ENCODE measurements around the gene ABT1. TPM values are rescaled to one million over a fixed set of nuclear protein-coding genes. Genes with fewer than 3 reads are reported as not detected.
A peak's percentile ranks its signal among the peaks of the same experiment; 100 is the strongest.

ABT1 gene
- total RNA-seq, 2 donors from 2014 or later = 19.7 to 22.6 TPM

DNA sequence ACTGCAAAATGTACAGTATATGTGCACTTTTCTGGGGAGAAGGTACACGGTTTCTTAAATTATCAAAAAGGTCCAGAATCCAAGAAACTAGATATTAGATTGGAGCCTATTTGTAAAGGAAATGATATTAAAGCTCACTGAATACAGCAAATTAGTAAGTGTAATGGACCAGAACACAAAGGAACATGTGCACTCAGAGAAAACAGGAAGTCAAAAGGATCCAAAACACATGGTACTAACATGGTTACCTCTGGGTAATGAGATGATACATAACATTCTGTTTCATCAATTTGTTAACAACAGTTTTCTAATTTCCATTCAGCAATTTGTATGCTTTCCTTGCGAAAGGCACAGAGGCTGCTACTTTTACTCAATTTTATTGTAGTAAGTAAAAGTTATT, 44.1 kb downstream of the ABT1 start:
- H3K36me3 ChIP-seq (ENCODE audit: control insufficient read depth, insufficient read depth, low read length) = peaks cover 69% of the 10 kb centered on the region
- Mint-ChIP-seq H3K4me1 (no peaks in the 10 kb centered on the region), H3K27me3 (ENCODE audit: insufficient read depth) (no peaks in the 10 kb centered on the region), H3K4me3 (no peak overlapping the region), H3K9me3 (peaks cover 19% of the 10 kb centered on the region), H3K36me3 (ENCODE audit: low read depth) (peaks cover 57% of the 10 kb centered on the region), H3K27ac (no peak overlapping the region)
- H3K9ac ChIP-seq (ENCODE audit: extremely low read depth, low read length, poor library complexity, severe bottlenecking) = no peak overlapping the region
- TF ChIP-seq, protein P1, sequence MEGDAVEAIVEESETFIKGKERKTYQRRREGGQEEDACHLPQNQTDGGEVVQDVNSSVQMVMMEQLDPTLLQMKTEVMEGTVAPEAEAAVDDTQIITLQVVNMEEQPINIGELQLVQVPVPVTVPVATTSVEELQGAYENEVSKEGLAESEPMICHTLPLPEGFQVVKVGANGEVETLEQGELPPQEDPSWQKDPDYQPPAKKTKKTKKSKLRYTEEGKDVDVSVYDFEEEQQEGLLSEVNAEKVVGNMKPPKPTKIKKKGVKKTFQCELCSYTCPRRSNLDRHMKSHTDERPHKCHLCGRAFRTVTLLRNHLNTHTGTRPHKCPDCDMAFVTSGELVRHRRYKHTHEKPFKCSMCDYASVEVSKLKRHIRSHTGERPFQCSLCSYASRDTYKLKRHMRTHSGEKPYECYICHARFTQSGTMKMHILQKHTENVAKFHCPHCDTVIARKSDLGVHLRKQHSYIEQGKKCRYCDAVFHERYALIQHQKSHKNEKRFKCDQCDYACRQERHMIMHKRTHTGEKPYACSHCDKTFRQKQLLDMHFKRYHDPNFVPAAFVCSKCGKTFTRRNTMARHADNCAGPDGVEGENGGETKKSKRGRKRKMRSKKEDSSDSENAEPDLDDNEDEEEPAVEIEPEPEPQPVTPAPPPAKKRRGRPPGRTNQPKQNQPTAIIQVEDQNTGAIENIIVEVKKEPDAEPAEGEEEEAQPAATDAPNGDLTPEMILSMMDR (conservative IDR thresholded peaks at IDR 0.05) = no peak
- H3K9me3 ChIP-seq (ENCODE audit: control insufficient read depth, low read length) = peaks cover 67% of the 10 kb centered on the region
- no peaks in the 10 kb centered on the region for H3K4me1 ChIP-seq (ENCODE audit: control insufficient read depth, insufficient read depth, low read length)
- DNase-seq = no peak
- WGBS, 2 experiments (ENCODE audit: insufficient coverage in 1 of 2, insufficient read length in 1 of 2) = 96 to 100% methylated on average over 1 of the region's 2 CpGs
- H3K27ac ChIP-seq (ENCODE audit: low read depth, low read length) = no peak overlapping the region
- no peaks in the 10 kb centered on the region for H3K27me3 ChIP-seq (ENCODE audit: control insufficient read depth, insufficient read depth, low read length, poor library complexity, severe bottlenecking)
- peak overlapping the region; percentile 60 for H3K4me3 ChIP-seq (ENCODE audit: low read length)

DNA sequence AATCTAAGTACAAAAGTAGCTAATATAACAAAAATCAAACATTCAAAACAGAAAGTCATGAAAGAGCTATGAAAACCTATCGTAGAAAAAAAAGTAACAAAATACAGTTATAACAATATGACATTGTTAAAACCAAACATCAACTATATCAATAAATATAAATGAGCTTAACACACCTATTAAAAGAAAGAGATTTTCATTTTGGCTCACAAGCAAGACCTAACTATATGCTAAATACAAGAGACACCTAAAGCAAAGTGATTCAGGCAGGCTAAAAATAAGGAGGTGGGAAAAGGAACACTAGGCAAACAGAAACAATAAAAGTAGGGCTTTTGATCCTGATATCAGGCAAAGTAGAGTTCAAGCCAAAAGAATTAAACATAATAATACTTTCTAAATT, 49.3 kb downstream of the ABT1 start:
- Mint-ChIP-seq H3K4me3 (no peak overlapping the region), H3K9me3 (peaks cover 10% of the 10 kb centered on the region), H3K36me3 (ENCODE audit: low read depth) (peaks cover 56% of the 10 kb centered on the region), H3K27ac (no peak overlapping the region), H3K4me1 (no peaks in the 10 kb centered on the region), H3K27me3 (ENCODE audit: insufficient read depth) (no peaks in the 10 kb centered on the region)
- no peak overlapping the region for H3K4me3 ChIP-seq (ENCODE audit: low read length)
- no peaks in the 10 kb centered on the region for H3K4me1 ChIP-seq (ENCODE audit: control insufficient read depth, insufficient read depth, low read length)
- WGBS, 2 experiments (ENCODE audit: insufficient coverage in 1 of 2, insufficient read length in 1 of 2) = 100% methylated on average over 1 of the region's 1 CpG; no CpG with 5 or more reads in 1 of the 2 experiments
- no peak overlapping the region for H3K27ac ChIP-seq (ENCODE audit: low read depth, low read length)
- no peaks in the 10 kb centered on the region for H3K27me3 ChIP-seq (ENCODE audit: control insufficient read depth, insufficient read depth, low read length, poor library complexity, severe bottlenecking)
- peaks cover 65% of the 10 kb centered on the region for H3K36me3 ChIP-seq (ENCODE audit: control insufficient read depth, insufficient read depth, low read length)
- H3K9me3 ChIP-seq (ENCODE audit: control insufficient read depth, low read length) = peaks cover 67% of the 10 kb centered on the region
- no peak for DNase-seq
- H3K9ac ChIP-seq (ENCODE audit: extremely low read depth, low read length, poor library complexity, severe bottlenecking) = no peak overlapping the region
- TF ChIP-seq, protein P1 (conservative IDR thresholded peaks at IDR 0.05) = no peak

Other genes starting within 250 kb of the ABT1 start
- 1 to 10 TPM; 2.1 to 3.6 TPM for gene BTN3A2, start 231.8 kb upstream of the ABT1 start, total RNA-seq
- 10 to 100 TPM; 11.3 to 23.5 TPM for gene BTN2A2, start 213.8 kb upstream of the ABT1 start, total RNA-seq
- gene BTN3A1, start 194.7 kb upstream of the ABT1 start, total RNA-seq = 1 to 10 TPM; 1.9 to 2.0 TPM
- gene BTN3A3, start 156.4 kb upstream of the ABT1 start, total RNA-seq = 1 to 10 TPM; 1.3 to 3.9 TPM
- gene BTN2A1, start 139.0 kb upstream of the ABT1 start, total RNA-seq = 10 to 100 TPM; 15.0 to 18.7 TPM
- under 1 TPM in 1 of 2 donors, not detected in 1; 0.11 TPM for gene BTN1A1, start 96.7 kb upstream of the ABT1 start, total RNA-seq
- gene HMGN4, start 58.6 kb upstream of the ABT1 start, total RNA-seq = 10 to 100 TPM; 48.8 to 79.8 TPM
- 10 to 100 TPM; 42.5 to 59.9 TPM for gene ZNF322, start 62.8 kb downstream of the ABT1 start, total RNA-seq

All from endodermal cell (in vitro differentiated cells).